Activated naive CD8-positive, alpha-beta T cell treated with anti-CD3 and anti-CD28 coated beads, Interleukin-2, amount 50 U/mL, for 16 hours (primary cell): ENCODE results near the gene NOP56.
"Not testable (repeated sequence)": the region's sequence is repeated elsewhere in the genome, so short reads cannot be mapped to it uniquely, and the experiment has no call there.

Experiments used
- DNase-seq: peaks from one replicate; pipeline ENCODE4 v3.0.0-alpha.2; 2020; ENCODE audit warnings: low read depth, low spot score

The NOP56 gene

DNA sequence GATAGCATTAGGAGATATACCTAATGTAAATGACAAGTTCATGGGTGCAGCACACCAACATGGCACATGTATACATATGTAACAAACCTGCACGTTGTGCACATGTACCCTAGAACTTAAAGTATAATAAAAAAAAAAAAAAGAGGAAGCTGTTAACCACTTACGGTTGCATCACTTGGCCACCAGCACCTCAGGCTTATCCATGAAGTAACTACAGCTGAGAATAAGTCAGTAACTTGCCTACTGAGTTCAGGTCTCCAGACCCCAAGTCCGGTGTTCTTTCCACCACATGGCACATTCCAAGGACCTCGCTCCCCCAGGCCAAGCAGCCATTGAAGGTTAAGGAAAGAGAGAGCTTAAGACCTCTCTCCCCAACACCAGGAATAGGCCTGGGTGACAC, 32.4 kb downstream of the NOP56 start:
- DNase-seq: not testable (repeated sequence)

DNA sequence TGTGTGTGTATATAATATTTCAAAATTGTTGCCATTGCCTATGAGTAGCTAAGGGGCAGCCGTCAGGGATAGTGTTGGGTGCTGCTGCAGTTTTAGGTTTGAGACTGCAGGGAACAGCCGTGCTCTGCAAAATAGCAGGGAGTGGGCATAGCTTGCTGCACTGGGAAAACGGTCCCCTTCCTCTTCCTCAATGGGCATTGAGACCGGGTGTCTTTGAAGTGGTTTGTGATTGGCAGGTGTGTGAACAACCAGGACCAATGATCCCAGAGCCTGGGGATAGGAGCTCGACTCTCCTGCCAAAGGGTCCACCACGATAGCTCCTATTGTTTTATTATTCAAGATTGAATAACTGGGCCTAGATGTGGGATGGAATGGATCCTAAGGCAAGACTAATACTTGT, 35.1 kb downstream of the NOP56 start:
- DNase-seq: no peak

GRCh38 chr20:2688041-2688591, 35.7 kb downstream of the NOP56 start:
- peak; percentile 56 for DNase-seq

DNA sequence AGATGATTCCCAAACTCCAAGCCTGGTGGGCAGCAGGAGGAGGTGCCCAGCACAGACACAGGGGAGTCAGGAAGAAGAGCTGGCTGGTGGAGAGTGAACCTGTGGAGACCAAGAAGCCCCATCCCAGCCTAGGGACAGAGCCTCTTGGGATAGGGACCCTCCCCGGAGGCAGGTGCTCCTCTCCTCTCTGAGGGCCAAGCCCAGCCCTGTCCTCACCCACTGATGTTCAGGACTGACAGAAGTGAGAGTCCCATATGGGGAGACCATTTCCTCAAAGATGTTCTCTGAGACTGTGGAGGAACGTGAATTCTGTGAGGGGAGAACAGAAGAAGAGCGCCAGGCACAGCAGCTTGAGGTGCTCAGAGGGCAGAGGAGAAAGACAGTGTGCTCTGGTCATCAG, 37.8 kb downstream of the NOP56 start:
- DNase-seq: no peak

GRCh38 chr20:2690718-2691117, 38.3 kb downstream of the NOP56 start:
- no peak for DNase-seq

- DNase-seq: no peak
These were observed 38.7 kb downstream of the NOP56 start for GRCh38 chr20:2691127-2691526.

GRCh38 chr20:2691663-2692035, 39.2 kb downstream of the NOP56 start:
- DNase-seq: no peak

GRCh38 chr20:2692036-2692885, 39.8 kb downstream of the NOP56 start, which contains the start of gene EBF4:
EBF4 (plus strand) TSS chr20:2692780; CDS start chr20:2693646, 866 bp downstream.
- no peak for DNase-seq

- DNase-seq: no peak
These were observed 40.5 kb downstream of the NOP56 start for GRCh38 chr20:2692886-2693285.

GRCh38 chr20:2693286-2694007, 41.0 kb downstream of the NOP56 start:
- no peak for DNase-seq

DNA sequence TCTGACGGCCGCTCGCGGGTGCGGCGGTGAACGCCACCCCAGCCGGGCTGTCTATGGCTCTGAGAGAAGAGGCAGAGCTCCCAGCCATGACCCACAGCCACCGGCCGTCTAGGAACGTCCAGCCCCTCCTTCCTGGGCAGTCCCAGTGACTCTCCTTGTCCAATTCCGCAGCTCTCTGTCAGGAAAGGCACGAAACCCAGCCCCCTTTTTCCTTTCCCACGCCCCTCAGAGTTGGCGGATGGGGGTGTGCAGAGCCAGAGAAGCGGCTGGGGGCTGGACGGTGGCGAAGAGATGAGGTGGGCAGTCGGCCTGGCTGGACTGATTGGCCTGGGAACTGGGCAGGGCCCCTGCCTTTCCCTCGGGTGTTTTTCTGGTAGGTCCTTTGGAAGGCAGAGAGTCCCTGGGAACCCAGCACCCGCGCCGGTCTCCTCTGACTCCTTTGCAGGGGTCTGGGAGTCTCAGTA, 41.6 kb downstream of the NOP56 start:
- no peak for DNase-seq

DNA sequence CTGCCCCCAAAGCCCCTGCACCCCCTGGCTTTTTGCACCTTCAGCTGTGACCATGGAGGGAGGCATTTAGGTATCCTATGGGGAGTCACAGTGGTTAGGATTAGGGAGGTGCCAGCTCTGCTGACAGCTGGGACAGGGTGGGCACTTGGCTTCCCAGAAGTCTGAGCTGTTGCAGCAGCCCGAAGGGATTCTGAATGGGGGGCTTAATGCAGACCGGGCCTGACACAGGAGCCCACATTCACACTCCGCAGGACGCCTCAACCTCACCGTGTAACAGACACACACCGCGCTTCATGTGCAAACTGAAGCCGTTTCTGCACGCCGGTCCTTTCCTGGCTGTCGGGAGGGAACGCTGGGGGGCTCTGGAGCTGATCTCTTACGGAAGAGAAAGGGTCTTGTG, 42.1 kb downstream of the NOP56 start:
- no peak for DNase-seq

DNA sequence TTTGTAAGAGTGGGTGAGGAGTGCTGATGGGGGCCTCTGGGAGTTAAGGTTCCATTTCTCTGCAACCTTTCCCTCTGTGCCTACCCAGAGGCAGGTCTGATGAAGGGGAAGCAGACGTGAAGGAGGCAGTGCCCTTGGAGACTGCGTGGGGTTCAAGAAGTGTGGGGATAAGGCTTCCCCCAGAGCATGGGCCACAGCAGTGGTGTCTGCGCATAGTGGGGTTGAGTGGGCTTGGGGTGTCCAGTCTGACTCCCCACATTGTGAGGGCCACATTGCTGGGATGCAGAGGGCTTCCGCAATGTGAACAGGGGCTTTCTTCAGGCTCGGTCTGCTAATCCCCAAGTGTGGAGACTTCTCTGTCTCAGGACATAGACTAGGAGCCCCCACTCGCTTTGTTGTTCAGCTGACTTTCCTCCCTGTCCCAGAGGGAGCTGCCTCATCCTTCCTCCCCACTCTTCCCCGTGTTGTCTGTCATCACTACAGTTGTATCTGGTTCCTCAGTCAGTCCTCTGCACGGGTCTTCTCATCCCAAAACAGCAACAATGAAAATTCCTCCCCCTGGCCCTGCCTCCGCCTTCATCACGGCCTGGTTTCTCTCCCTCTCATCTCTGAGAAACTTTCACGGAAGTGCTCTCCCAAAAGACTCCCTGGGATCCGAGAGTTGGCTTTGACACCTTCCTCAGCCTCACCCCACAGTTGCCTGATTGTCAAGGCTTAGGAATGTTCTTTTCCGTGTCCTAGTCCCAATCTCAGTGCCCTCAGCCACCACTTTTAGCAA, 43.0 kb downstream of the NOP56 start:
- DNase-seq: no peak

- DNase-seq: not testable (repeated sequence)
These were observed 43.6 kb downstream of the NOP56 start for GRCh38 chr20:2695984-2696525.

DNA sequence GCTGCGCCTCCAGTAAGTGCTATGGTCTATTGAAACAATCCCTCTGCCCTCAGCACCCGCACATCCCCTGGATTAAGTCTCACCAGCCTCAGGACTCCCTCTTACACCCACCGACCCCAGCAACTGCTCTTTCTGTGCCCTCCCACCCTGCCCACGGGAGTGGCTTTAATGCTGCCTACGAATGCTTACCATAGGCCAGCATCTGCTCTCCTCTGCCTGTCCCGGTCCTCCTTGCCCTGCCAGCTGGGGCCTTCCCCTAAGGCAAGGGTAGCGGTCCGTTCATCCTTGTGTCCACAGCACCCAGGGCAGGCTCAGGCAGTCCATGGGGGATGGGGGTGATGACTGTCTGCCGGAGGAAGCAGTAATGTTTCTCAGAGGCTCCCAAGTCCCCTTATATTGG, 44.2 kb downstream of the NOP56 start:
- DNase-seq: no peak

- DNase-seq: no peak
These were observed 45.3 kb downstream of the NOP56 start for GRCh38 chr20:2697768-2698167.

GRCh38 chr20:2698186-2698817, 45.9 kb downstream of the NOP56 start:
- no peak for DNase-seq

DNA sequence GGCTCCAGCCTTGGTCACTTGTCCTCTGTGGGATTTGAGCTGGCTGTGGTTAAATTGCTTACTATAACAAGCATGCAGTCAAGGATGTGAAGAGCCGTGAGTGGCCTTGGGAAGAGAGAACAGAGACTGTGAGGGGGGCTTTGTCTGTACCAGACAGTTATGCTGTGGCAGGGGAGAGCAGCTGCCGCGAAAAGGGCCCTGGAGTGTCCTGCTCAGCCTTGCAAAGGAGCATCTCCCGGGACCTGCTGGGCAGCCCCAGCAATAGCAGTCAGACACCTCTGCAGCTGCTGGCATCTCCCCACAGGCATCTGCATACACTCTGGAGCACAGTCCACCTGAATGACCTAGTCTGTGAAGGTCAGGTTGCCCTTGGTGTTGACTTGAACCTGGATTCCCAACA, 46.5 kb downstream of the NOP56 start:
- no peak for DNase-seq

DNA sequence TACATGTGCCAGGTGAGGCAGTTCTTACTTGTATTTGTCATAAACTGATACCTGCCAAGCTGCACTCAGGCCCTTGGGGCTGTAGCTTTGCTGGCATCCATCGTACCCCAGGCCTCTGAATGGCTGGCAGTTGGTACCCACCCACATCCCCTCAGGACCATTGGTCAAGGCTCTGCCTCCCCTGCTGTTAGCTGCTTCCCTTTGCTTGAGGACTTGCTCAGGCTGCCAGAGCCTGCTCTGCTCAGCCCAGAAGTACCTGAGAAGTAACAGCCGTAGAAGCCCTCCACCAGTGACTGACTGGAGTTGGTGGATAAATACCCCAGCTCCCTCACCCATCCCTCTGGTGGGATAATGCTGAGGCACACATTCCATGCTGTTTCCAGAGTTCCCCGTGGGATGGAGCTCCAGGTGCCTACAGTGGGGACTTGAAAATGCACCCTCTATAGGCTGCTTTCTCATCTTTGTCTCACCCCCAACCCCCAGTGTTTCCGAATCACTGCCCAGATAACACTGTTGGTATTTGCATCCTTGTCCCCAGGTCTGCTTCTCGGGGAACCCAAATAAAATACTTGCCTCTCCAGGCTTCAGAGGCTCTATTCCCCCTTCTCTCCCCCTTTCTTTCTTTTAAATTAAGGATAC, 47.5 kb downstream of the NOP56 start:
- DNase-seq: no peak

DNA sequence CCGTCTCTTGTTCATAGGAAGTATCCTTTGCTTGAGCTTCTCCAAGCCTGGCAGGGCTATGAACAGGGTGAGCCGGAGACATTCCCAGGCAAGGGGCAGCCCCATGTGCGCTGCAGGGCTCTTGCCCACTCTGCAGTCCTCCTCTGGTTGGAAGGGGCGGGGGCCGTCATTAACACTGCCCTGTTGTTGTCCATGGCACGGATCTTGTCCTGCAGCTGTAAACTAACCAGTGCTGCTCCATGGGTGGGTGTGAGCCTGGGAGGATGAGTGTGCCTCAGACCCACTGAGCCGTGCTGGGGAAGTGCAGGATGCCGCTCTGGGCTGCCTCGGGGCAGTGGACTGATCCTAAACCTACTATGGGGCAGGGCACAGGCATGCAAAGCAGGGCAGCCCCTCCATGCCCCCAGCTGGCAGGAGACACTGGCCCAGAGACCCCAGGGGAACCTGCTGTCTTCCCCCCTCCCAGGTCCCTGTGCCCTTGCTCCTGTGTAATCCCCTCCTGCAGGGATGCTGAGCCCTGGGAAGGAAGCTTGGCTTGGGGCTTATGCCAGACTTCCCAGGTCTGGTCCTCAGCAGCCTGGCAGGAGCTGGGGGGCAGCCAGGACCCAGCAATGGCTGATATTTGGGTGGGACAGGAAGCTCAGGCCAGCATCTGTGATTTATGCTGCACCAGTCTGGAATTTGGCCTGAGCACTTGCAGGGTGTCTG, 48.6 kb downstream of the NOP56 start:
- no peak for DNase-seq
